Osteocyte (in vitro differentiated cells): Measurements from ENCODE around the gene LDB2. TPM values are rescaled to one million over a fixed set of nuclear protein-coding genes. Genes with fewer than 3 reads are reported as not detected.

Experiments used
- DNase-seq: peaks from one replicate; pipeline ENCODE4 v3.0.0; 2021; ENCODE audit warnings: mixed read lengths; ENCODE audit not compliant: unreplicated experiment; ENCODE audit errors: extremely low spot score
- H3K27ac Mint-ChIP-seq: one replicate; pipeline ENCODE4 v1.8.0; 2021; ENCODE audit warnings: mild to moderate bottlenecking, mixed read lengths; ENCODE audit not compliant: unreplicated experiment
- H3K27me3 Mint-ChIP-seq: one replicate; pipeline ENCODE4 v1.8.0; 2021; ENCODE audit warnings: mixed read lengths; ENCODE audit not compliant: unreplicated experiment
- H3K36me3 Mint-ChIP-seq: one replicate; pipeline ENCODE4 v1.8.0; 2021; ENCODE audit warnings: mixed read lengths; ENCODE audit not compliant: unreplicated experiment
- H3K4me1 Mint-ChIP-seq: one replicate; pipeline ENCODE4 v1.8.0; 2021; ENCODE audit warnings: mixed read lengths; ENCODE audit not compliant: unreplicated experiment
- H3K4me3 Mint-ChIP-seq: one replicate; pipeline ENCODE4 v1.8.0; 2021; ENCODE audit warnings: mild to moderate bottlenecking, moderate library complexity, mixed read lengths; ENCODE audit not compliant: unreplicated experiment
- H3K9me3 Mint-ChIP-seq: one replicate; pipeline ENCODE4 v1.8.0; 2021; ENCODE audit warnings: mixed read lengths; ENCODE audit not compliant: unreplicated experiment
- total RNA-seq: library from RNA; stranded (reverse); gene quantifications from 2 replicates; pipeline ENCODE4 v1.2.1, GENCODE V29; 2021
- TF ChIP-seq, protein P1 (sequence below): fragments of 200-600 bp; sonication (generic); IDR thresholded peaks from 2 replicates; pipeline ENCODE4 v1.5.0; 2021; ENCODE audit warnings: antibody characterized with exemption, mild to moderate bottlenecking, moderate library complexity

LDB2 gene
- total RNA-seq, 1 donor from 2014 or later: 8.7 TPM

DNA sequence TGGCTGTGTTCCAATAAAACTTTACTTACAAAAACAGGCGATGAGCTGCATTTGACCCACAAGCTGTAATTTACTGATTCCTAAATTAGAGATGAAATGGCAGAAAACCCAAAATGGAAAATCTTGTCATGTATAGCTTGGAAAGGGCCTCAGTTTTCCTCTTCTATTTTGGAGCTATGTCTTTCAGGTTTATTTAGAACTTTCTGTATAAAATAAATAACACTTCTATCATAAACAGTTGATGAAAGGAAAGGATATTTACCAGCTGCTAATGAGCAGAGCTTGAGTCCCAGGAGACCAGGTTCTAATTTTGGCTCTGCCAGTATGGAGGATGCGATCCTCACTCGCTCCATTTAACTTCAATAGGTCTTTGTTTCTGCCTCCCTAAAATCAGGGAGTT is 213.5 kb downstream of the LDB2 start:
- H3K27me3 Mint-ChIP-seq: no peaks in the 10 kb centered on the region
- no peak overlapping the region for H3K4me3 Mint-ChIP-seq
- TF ChIP-seq, protein P1, sequence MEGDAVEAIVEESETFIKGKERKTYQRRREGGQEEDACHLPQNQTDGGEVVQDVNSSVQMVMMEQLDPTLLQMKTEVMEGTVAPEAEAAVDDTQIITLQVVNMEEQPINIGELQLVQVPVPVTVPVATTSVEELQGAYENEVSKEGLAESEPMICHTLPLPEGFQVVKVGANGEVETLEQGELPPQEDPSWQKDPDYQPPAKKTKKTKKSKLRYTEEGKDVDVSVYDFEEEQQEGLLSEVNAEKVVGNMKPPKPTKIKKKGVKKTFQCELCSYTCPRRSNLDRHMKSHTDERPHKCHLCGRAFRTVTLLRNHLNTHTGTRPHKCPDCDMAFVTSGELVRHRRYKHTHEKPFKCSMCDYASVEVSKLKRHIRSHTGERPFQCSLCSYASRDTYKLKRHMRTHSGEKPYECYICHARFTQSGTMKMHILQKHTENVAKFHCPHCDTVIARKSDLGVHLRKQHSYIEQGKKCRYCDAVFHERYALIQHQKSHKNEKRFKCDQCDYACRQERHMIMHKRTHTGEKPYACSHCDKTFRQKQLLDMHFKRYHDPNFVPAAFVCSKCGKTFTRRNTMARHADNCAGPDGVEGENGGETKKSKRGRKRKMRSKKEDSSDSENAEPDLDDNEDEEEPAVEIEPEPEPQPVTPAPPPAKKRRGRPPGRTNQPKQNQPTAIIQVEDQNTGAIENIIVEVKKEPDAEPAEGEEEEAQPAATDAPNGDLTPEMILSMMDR: no peak
- peaks cover 47% of the 10 kb centered on the region for H3K4me1 Mint-ChIP-seq
- H3K27ac Mint-ChIP-seq: peak overlapping the region; percentile 80
- H3K36me3 Mint-ChIP-seq: no peaks in the 10 kb centered on the region
- H3K9me3 Mint-ChIP-seq: no peaks in the 10 kb centered on the region
- DNase-seq: no peak

DNA sequence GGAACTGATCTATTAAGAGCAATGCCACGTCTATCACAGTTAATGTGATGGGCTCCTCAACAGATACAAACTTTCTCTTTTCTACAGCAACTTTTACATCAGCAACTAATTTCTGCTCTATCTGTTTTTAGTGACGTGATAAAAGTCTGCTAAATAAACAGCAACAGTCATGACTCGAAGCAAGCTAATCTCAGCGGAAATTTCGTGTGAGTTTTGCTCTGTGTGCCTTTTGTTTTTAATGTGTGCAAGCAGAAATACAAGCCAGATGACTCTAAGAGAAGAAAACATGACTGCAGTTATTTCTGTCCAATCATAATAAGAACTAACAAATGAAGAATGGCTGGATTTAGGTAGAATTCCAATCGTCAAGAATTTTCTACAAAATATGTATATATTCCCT is 214.3 kb downstream of the LDB2 start:
- no peak for DNase-seq
- H3K36me3 Mint-ChIP-seq: no peaks in the 10 kb centered on the region
- peaks cover 47% of the 10 kb centered on the region for H3K4me1 Mint-ChIP-seq
- TF ChIP-seq, protein P1: no peak
- H3K27ac Mint-ChIP-seq: peak overlapping the region; percentile 80
- peak overlapping the region; percentile 34 for H3K4me3 Mint-ChIP-seq
- H3K9me3 Mint-ChIP-seq: no peaks in the 10 kb centered on the region
- H3K27me3 Mint-ChIP-seq: no peaks in the 10 kb centered on the region

DNA sequence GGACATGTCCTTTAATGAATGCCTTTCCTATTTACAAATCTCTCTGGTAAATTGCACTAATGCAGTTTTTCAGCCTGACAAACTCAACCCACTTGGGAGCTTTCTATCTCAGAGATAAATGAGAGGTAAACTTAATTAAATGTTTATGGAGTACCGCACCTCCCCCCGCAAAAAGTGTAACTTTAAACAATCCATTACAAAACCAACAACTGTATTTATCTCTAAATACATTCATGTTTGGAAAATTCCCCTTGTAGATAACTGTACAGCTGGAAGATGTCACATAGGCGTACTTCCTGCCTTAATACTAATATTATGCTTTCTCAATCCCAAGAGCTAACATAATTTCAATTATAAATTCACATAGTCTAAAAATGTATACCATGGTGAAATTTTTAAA is 215.5 kb downstream of the LDB2 start:
- Mint-ChIP-seq H3K27me3 (no peaks in the 10 kb centered on the region), H3K4me1 (peaks cover 47% of the 10 kb centered on the region), H3K9me3 (no peaks in the 10 kb centered on the region), H3K36me3 (no peaks in the 10 kb centered on the region), H3K27ac (no peak overlapping the region), H3K4me3 (no peak overlapping the region)
- TF ChIP-seq, protein P1: no peak
- no peak for DNase-seq

DNA sequence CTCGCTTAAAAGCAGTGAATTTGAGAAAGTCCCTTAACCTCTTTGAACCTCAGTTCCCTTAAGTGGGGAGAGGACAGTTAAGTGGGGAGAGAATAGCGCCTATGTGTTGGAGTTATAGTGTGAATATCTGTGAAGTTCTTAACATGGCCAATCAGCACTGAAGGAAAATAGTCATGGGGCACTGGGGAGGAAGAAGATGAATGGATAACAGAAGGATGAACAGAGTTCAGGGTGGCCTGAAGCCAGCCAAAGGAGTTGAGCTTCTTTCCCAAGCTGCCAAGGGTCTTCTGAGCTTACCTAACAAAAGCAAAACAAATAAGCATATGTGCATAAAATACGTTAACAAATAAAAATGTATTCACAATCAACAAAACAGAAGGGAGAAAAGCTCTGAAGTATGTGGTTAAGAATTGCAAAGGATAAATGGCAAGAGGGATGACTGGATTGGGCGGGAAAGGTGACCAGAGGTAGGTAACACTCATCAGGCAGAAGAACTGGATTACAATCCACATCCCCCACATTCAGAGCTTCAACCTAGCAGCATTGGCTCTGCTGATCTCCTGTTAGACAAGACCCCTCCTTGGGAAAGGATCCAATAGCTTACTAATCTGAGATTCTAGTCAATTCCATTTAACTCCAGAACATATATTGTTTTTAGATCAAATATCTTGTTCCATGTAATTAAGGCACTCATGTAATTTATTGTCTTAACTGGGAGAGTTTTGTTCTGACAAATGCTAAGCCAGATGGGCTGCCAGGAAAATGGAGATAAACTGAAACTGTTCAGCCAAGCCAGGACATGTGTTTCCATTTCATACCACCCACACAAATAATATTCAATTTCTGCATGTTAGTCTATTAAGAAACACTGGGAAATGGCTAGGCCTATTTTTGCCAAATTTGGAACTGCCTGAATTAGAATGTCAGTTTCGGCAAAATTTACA is 221.2 kb downstream of the LDB2 start:
- Mint-ChIP-seq H3K4me1 (no peaks in the 10 kb centered on the region), H3K36me3 (no peaks in the 10 kb centered on the region), H3K9me3 (no peaks in the 10 kb centered on the region), H3K4me3 (no peak overlapping the region), H3K27me3 (peaks cover 4% of the 10 kb centered on the region), H3K27ac (no peak overlapping the region)
- DNase-seq: no peak
- TF ChIP-seq, protein P1: no peak

DNA sequence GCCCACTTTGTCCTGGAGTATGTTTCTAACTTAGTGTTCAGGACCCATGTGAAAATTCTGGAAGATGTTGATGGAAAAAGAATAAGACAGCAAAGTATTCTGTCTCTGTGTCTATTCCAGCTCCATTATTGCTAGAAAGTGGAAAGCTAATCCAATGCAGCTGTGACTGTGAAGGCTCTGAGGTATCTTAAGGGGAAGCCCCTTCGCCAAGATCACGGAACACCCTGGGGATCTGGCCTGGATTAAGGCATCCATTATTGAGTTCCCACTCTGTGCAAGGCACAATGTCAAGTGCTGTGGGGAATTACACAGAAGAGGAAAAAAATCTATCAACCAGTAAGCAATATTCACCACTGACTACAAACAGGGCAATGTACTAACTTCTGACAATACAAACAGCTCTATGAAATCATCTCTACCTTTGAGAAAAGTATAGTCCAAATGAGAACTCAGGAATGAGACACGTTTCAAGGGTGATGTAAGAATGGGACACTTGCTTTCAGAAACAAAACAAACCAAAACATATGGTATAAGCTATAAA is 222.1 kb downstream of the LDB2 start:
- Mint-ChIP-seq H3K9me3 (no peaks in the 10 kb centered on the region), H3K4me1 (no peaks in the 10 kb centered on the region), H3K4me3 (no peak overlapping the region), H3K27me3 (peaks cover 4% of the 10 kb centered on the region), H3K36me3 (no peaks in the 10 kb centered on the region), H3K27ac (no peak overlapping the region)
- no peak for DNase-seq
- TF ChIP-seq, protein P1: no peak
